Natural killer cell (primary cell): ENCODE data around the gene WHRN. TPM values are rescaled to one million over a fixed set of nuclear protein-coding genes. Genes with fewer than 3 reads are reported as not detected.

Source experiments
- ATAC-seq, 3 donors: fragments of 150-1000 bp in 2 of 3; fragments of 200-7000 bp in 1 of 3; cut with Tn5 transposase; 1 replicate in 1 of 3; 2 replicates in 2 of 3; pipeline ENCODE4 v1.10.0; 2021; ENCODE audit warnings: mild to moderate bottlenecking in 2 of 3, moderate library complexity in 2 of 3
- DNase-seq, 2 donors: peaks; one replicate each; pipeline versions ENCODE4 v3.0.0 to v3.0.0-alpha.2; 2013 to 2021; ENCODE audit warnings: mixed read lengths in 1 of 2
- H3K27ac ChIP-seq: one replicate; pipeline ENCODE4 v1.5.1; 2013; ENCODE audit warnings: mild to moderate bottlenecking, low read length
- H3K27me3 ChIP-seq: one replicate; pipeline ENCODE4 v1.6.1; 2013; ENCODE audit warnings: low read length; ENCODE audit not compliant: control insufficient read depth, insufficient read depth
- H3K36me3 ChIP-seq: one replicate; pipeline ENCODE4 v1.6.1; 2013; ENCODE audit warnings: low read length; ENCODE audit not compliant: control insufficient read depth, insufficient read depth
- H3K4me1 ChIP-seq: one replicate; pipeline ENCODE4 v1.6.1; 2013; ENCODE audit warnings: low read length; ENCODE audit not compliant: control insufficient read depth, insufficient read depth
- H3K4me3 ChIP-seq: one replicate; pipeline ENCODE4 v1.5.1; 2013; ENCODE audit warnings: low read length
- H3K9me3 ChIP-seq: one replicate; pipeline ENCODE4 v1.6.1; 2013; ENCODE audit warnings: low read length; ENCODE audit not compliant: control insufficient read depth, insufficient read depth
- H3K27ac Mint-ChIP-seq, 2 donors: one replicate each; pipeline ENCODE4 v1.8.0; 2022; ENCODE audit warnings: mild to moderate bottlenecking in 2 of 2, mixed read lengths in 2 of 2, moderate library complexity in 1 of 2
- H3K27me3 Mint-ChIP-seq, 2 donors: one replicate each; pipeline ENCODE4 v1.8.0; 2022; ENCODE audit warnings: low read depth in 2 of 2, mixed read lengths in 2 of 2
- H3K36me3 Mint-ChIP-seq: one replicate; pipeline ENCODE4 v1.8.0; 2022; ENCODE audit warnings: mixed read lengths
- H3K4me1 Mint-ChIP-seq, 2 donors: one replicate each; pipeline ENCODE4 v1.8.0; 2022; ENCODE audit warnings: mixed read lengths in 2 of 2
- H3K4me3 Mint-ChIP-seq: one replicate; pipeline ENCODE4 v1.8.0; 2022; ENCODE audit warnings: mild to moderate bottlenecking, moderate library complexity, mixed read lengths
- H3K9me3 Mint-ChIP-seq, 2 donors: one replicate each; pipeline ENCODE4 v1.8.0; 2022; ENCODE audit warnings: mixed read lengths in 2 of 2
- WGBS: methylation state at CpG from one replicate; pipeline ENCODE4 v1.1.7; 2013; ENCODE audit warnings: missing lambda C conversion rate; ENCODE audit not compliant: insufficient coverage; 5-methylcytosine and 5-hydroxymethylcytosine counted together
- intact Hi-C: fragments of 100-400 bp; cut with micrococcal nuclease; formaldehyde crosslinking; loops from one replicate; pipeline ENCODE4 v1.14.2; 2022
- total RNA-seq, 4 donors: library from RNA; stranded (reverse); fragments of 120-200 nt in 1 of 4; gene quantifications; one replicate each; pipeline versions ENCODE4 v1.2.3 to v1.2.4, GENCODE V29; 2013 to 2022
- TF ChIP-seq, protein P1 (sequence below): fragments of 200-600 bp; IDR thresholded peaks from one replicate; pipeline ENCODE4 v1.8.0; 2022; ENCODE audit warnings: antibody characterized with exemption

Gene WHRN
- total RNA-seq, 3 donors from 2014 or later (not counting 1 experiment from before 2014, with no cell fraction given): 29.8 to 90.6 (median 36.8) TPM

DNA sequence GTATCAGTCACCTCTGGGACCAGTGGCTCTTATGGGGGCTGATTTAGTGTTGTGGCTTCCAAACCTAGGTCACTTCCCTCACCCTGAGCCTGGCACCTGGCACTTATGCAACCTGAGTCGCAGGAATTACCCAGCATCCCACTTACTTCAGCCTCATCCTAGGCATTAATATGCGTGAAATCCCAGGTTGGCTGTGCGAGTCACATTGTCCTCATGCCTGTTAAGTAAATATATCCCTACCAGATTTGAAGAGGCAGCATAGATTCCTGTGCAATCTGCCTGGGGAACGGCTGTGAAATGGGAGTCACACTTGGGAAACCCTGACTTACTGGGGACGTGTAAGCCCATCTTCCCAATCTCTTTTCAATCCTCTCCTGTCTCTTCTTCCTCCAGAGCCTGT lies 74.8 kb downstream of the WHRN start:
- ATAC-seq (no peak), DNase-seq (no peak)
- Mint-ChIP-seq H3K4me1 (peaks cover 0 to 4% of the 10 kb centered on the region in 2 donors), H3K9me3 (no peaks in the 10 kb centered on the region), H3K36me3 (no peaks in the 10 kb centered on the region), H3K27ac (no peak overlapping the region), H3K4me3 (no peak overlapping the region), H3K27me3 (peaks cover 2 to 7% of the 10 kb centered on the region in 2 donors)
- Histone ChIP-seq H3K27me3 (no peaks in the 10 kb centered on the region), H3K27ac (no peak overlapping the region), H3K4me3 (no peak overlapping the region), H3K9me3 (no peaks in the 10 kb centered on the region), H3K36me3 (no peaks in the 10 kb centered on the region), H3K4me1 (no peaks in the 10 kb centered on the region)
- intact Hi-C loops: no loop called here
- TF ChIP-seq, protein P1, sequence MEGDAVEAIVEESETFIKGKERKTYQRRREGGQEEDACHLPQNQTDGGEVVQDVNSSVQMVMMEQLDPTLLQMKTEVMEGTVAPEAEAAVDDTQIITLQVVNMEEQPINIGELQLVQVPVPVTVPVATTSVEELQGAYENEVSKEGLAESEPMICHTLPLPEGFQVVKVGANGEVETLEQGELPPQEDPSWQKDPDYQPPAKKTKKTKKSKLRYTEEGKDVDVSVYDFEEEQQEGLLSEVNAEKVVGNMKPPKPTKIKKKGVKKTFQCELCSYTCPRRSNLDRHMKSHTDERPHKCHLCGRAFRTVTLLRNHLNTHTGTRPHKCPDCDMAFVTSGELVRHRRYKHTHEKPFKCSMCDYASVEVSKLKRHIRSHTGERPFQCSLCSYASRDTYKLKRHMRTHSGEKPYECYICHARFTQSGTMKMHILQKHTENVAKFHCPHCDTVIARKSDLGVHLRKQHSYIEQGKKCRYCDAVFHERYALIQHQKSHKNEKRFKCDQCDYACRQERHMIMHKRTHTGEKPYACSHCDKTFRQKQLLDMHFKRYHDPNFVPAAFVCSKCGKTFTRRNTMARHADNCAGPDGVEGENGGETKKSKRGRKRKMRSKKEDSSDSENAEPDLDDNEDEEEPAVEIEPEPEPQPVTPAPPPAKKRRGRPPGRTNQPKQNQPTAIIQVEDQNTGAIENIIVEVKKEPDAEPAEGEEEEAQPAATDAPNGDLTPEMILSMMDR: no peak
- 93% methylated on average over 5 of the region's 5 CpGs for WGBS

GRCh38 chr9:114429488-114429887 lies 75.8 kb downstream of the WHRN start:
- DNase-seq: no peak
- Histone ChIP-seq H3K27ac (no peak overlapping the region), H3K36me3 (no peaks in the 10 kb centered on the region), H3K4me3 (no peak overlapping the region), H3K9me3 (no peaks in the 10 kb centered on the region), H3K4me1 (no peaks in the 10 kb centered on the region), H3K27me3 (no peaks in the 10 kb centered on the region)
- H3K4me3 Mint-ChIP-seq: no peak overlapping the region
- WGBS: 87% methylated on average over 6 of the region's 6 CpGs
- TF ChIP-seq, protein P1: no peak
- no peaks in the 10 kb centered on the region for H3K9me3 Mint-ChIP-seq
- intact Hi-C loops: no loop called here
- H3K36me3 Mint-ChIP-seq: no peaks in the 10 kb centered on the region
- H3K4me1 Mint-ChIP-seq: peaks cover 0 to 4% of the 10 kb centered on the region in 2 donors
- ATAC-seq: no peak
- peaks cover 2 to 7% of the 10 kb centered on the region in 2 donors for H3K27me3 Mint-ChIP-seq
- no peak overlapping the region for H3K27ac Mint-ChIP-seq

- no peak for DNase-seq
- H3K27ac ChIP-seq: no peak overlapping the region
- Mint-ChIP-seq H3K36me3 (no peaks in the 10 kb centered on the region), H3K9me3 (no peaks in the 10 kb centered on the region), H3K4me1 (no peaks in the 10 kb centered on the region), H3K27me3 (peaks cover 2 to 7% of the 10 kb centered on the region in 2 donors), H3K4me3 (no peak overlapping the region), H3K27ac (no peak overlapping the region)
- H3K27me3 ChIP-seq: no peaks in the 10 kb centered on the region
- intact Hi-C loops: no loop called here
- WGBS: 95% methylated on average over 8 of the region's 8 CpGs
- no peaks in the 10 kb centered on the region for H3K36me3 ChIP-seq
- H3K9me3 ChIP-seq: no peaks in the 10 kb centered on the region
- ATAC-seq: no peak
- H3K4me3 ChIP-seq: no peak overlapping the region
- TF ChIP-seq, protein P1: no peak
- no peaks in the 10 kb centered on the region for H3K4me1 ChIP-seq
These were observed 76.8 kb downstream of the WHRN start for GRCh38 chr9:114428466-114428865.

- no peaks in the 10 kb centered on the region for H3K4me1 Mint-ChIP-seq
- ATAC-seq (no peak), DNase-seq (no peak)
- intact Hi-C loops: no loop called here
- Histone ChIP-seq H3K27me3 (no peaks in the 10 kb centered on the region), H3K27ac (no peak overlapping the region), H3K4me1 (no peaks in the 10 kb centered on the region), H3K36me3 (no peaks in the 10 kb centered on the region), H3K9me3 (no peaks in the 10 kb centered on the region), H3K4me3 (no peak overlapping the region)
- TF ChIP-seq, protein P1: no peak
- H3K9me3 Mint-ChIP-seq: no peaks in the 10 kb centered on the region
- WGBS: 100% methylated on average over 4 of the region's 4 CpGs
- no peak overlapping the region for H3K27ac Mint-ChIP-seq
- H3K36me3 Mint-ChIP-seq: no peaks in the 10 kb centered on the region
- H3K4me3 Mint-ChIP-seq: no peak overlapping the region
- H3K27me3 Mint-ChIP-seq: peaks cover 2 to 7% of the 10 kb centered on the region in 2 donors
These were observed 77.6 kb downstream of the WHRN start for GRCh38 chr9:114427644-114428043.
